Measurements from ENCODE around the gene GDNF.
"Not testable (repeated sequence)": the region's sequence is repeated elsewhere in the genome, so short reads cannot be mapped to it uniquely, and the experiment has no call there.

Gene GDNF
- 0 to 0.06 (median 0) reads per million in 9 experiments for total RNA-seq

- H3K9me3 Mint-ChIP-seq = no peaks in the 10 kb centered on the region
- peaks cover 10 to 22% of the 10 kb centered on the region in 2 donors for H3K4me1 Mint-ChIP-seq (ENCODE audit: low read depth in 2 of 2)
- DNase-seq (no peak), ATAC-seq (replicated peaks) (no peak)
- peaks cover 3% of the 10 kb centered on the region for H3K36me3 Mint-ChIP-seq (ENCODE audit: insufficient read depth)
- H3K27me3 Mint-ChIP-seq = peaks cover 83 to 92% of the 10 kb centered on the region in 2 donors
- peak within 1 kb of the TSS in 1 of 2 donors; percentile 45 for H3K4me3 Mint-ChIP-seq
- no peak within 1 kb of the TSS for H3K27ac Mint-ChIP-seq
These were observed at the start of gene GDNF for GRCh38 chr5:37839407-37840052. GDNF (minus strand) TSS chr5:37840041; CDS start chr5:37834796, 5,245 bp downstream.

- H3K4me3 Mint-ChIP-seq = no peak overlapping the region
- no peak for DNase-seq
- no peak for ATAC-seq (replicated peaks)
- no peaks in the 10 kb centered on the region for H3K4me1 Mint-ChIP-seq (ENCODE audit: low read depth in 2 of 2)
- H3K27ac Mint-ChIP-seq = no peak overlapping the region
- H3K27me3 Mint-ChIP-seq = peaks cover 5 to 36% of the 10 kb centered on the region in 2 donors
- no peaks in the 10 kb centered on the region for H3K36me3 Mint-ChIP-seq (ENCODE audit: insufficient read depth)
- H3K9me3 Mint-ChIP-seq = no peaks in the 10 kb centered on the region
These were observed 48.6 kb upstream of the GDNF start for GRCh38 chr5:37888476-37888875.

GRCh38 chr5:37886242-37886905 is 46.5 kb upstream of the GDNF start:
- peaks cover 5 to 45% of the 10 kb centered on the region in 2 donors for H3K27me3 Mint-ChIP-seq
- no peak overlapping the region for H3K4me3 Mint-ChIP-seq
- DNase-seq (no peak), ATAC-seq (replicated peaks) (no peak)
- no peak overlapping the region for H3K27ac Mint-ChIP-seq
- peaks cover 0 to 6% of the 10 kb centered on the region in 2 donors for H3K9me3 Mint-ChIP-seq
- H3K4me1 Mint-ChIP-seq (ENCODE audit: low read depth in 2 of 2) = no peaks in the 10 kb centered on the region
- no peaks in the 10 kb centered on the region for H3K36me3 Mint-ChIP-seq (ENCODE audit: insufficient read depth)

GRCh38 chr5:37882636-37883035 is 42.8 kb upstream of the GDNF start:
- no peaks in the 10 kb centered on the region for H3K4me1 Mint-ChIP-seq (ENCODE audit: low read depth in 2 of 2)

GRCh38 chr5:37881359-37881758 is 41.5 kb upstream of the GDNF start:
- no peak overlapping the region for H3K4me3 Mint-ChIP-seq
- no peak overlapping the region for H3K27ac Mint-ChIP-seq
- peaks cover 3 to 11% of the 10 kb centered on the region in 2 donors for H3K9me3 Mint-ChIP-seq
- peaks cover 5 to 38% of the 10 kb centered on the region in 2 donors for H3K27me3 Mint-ChIP-seq
- H3K4me1 Mint-ChIP-seq (ENCODE audit: low read depth in 2 of 2) = no peaks in the 10 kb centered on the region
- no peak for DNase-seq
- H3K36me3 Mint-ChIP-seq (ENCODE audit: insufficient read depth) = no peaks in the 10 kb centered on the region
- ATAC-seq (replicated peaks) = no peak

More at GRCh38 chr5:37882636-37883035, 42.8 kb upstream of the GDNF start:
- H3K9me3 Mint-ChIP-seq = peaks cover 3 to 11% of the 10 kb centered on the region in 2 donors
- H3K27ac Mint-ChIP-seq = no peak overlapping the region
- ATAC-seq (replicated peaks) = no peak
- no peak for DNase-seq
- H3K4me3 Mint-ChIP-seq = no peak overlapping the region
- peaks cover 5 to 38% of the 10 kb centered on the region in 2 donors for H3K27me3 Mint-ChIP-seq
- H3K36me3 Mint-ChIP-seq (ENCODE audit: insufficient read depth) = no peaks in the 10 kb centered on the region

- Mint-ChIP-seq H3K4me3 (no peak overlapping the region), H3K27me3 (peaks cover 0 to 24% of the 10 kb centered on the region in 2 donors), H3K4me1 (ENCODE audit: low read depth in 2 of 2) (no peaks in the 10 kb centered on the region), H3K36me3 (ENCODE audit: insufficient read depth) (no peaks in the 10 kb centered on the region), H3K9me3 (peaks cover 3 to 10% of the 10 kb centered on the region in 2 donors), H3K27ac (no peak overlapping the region)
- DNase-seq (no peak), ATAC-seq (replicated peaks) (no peak)
These were observed 37.1 kb upstream of the GDNF start for GRCh38 chr5:37876943-37877342.

GRCh38 chr5:37876245-37876644 is 36.4 kb upstream of the GDNF start:
- Mint-ChIP-seq H3K4me1 (ENCODE audit: low read depth in 2 of 2) (no peaks in the 10 kb centered on the region), H3K9me3 (peaks cover 3% of the 10 kb centered on the region in 2 donors), H3K27ac (no peak overlapping the region), H3K27me3 (peaks cover 0 to 17% of the 10 kb centered on the region in 2 donors), H3K36me3 (ENCODE audit: insufficient read depth) (no peaks in the 10 kb centered on the region), H3K4me3 (no peak overlapping the region)
- no peak for DNase-seq
- no peak for ATAC-seq (replicated peaks)

- no peaks in the 10 kb centered on the region for H3K4me1 Mint-ChIP-seq (ENCODE audit: low read depth in 2 of 2)
- no peaks in the 10 kb centered on the region for H3K36me3 Mint-ChIP-seq (ENCODE audit: insufficient read depth)
- no peak overlapping the region for H3K27ac Mint-ChIP-seq
- H3K9me3 Mint-ChIP-seq = peaks cover 0 to 3% of the 10 kb centered on the region in 2 donors
- ATAC-seq (replicated peaks) = no peak
- peaks cover 0 to 12% of the 10 kb centered on the region in 2 donors for H3K27me3 Mint-ChIP-seq
- DNase-seq = no peak
- no peak overlapping the region for H3K4me3 Mint-ChIP-seq
These were observed 35.4 kb upstream of the GDNF start for GRCh38 chr5:37875051-37875787.

- Mint-ChIP-seq H3K4me1 (ENCODE audit: low read depth in 2 of 2) (no peaks in the 10 kb centered on the region), H3K27ac (no peak overlapping the region), H3K36me3 (ENCODE audit: insufficient read depth) (no peaks in the 10 kb centered on the region), H3K9me3 (peaks cover 0 to 2% of the 10 kb centered on the region in 2 donors), H3K27me3 (peaks cover 2 to 4% of the 10 kb centered on the region in 2 donors), H3K4me3 (no peak overlapping the region)
- no peak for DNase-seq
- no peak for ATAC-seq (replicated peaks)
These were observed 34.1 kb upstream of the GDNF start for GRCh38 chr5:37873988-37874387.

- no peaks in the 10 kb centered on the region for H3K4me1 Mint-ChIP-seq (ENCODE audit: low read depth in 2 of 2)
- H3K36me3 Mint-ChIP-seq (ENCODE audit: insufficient read depth) = no peaks in the 10 kb centered on the region
- peaks cover 12 to 20% of the 10 kb centered on the region in 2 donors for H3K27me3 Mint-ChIP-seq
- no peak overlapping the region for H3K27ac Mint-ChIP-seq
- H3K4me3 Mint-ChIP-seq = no peak overlapping the region
- peaks cover 0 to 7% of the 10 kb centered on the region in 2 donors for H3K9me3 Mint-ChIP-seq
- ATAC-seq (replicated peaks) (no peak), DNase-seq (no peak)
These were observed 31.4 kb upstream of the GDNF start for GRCh38 chr5:37871023-37871815.

GRCh38 chr5:37869216-37869615 is 29.4 kb upstream of the GDNF start:
- DNase-seq = no peak
- Mint-ChIP-seq H3K27ac (no peak overlapping the region), H3K9me3 (peaks cover 0 to 7% of the 10 kb centered on the region in 2 donors), H3K36me3 (ENCODE audit: insufficient read depth) (no peaks in the 10 kb centered on the region), H3K27me3 (peaks cover 20 to 31% of the 10 kb centered on the region in 2 donors), H3K4me3 (no peak overlapping the region), H3K4me1 (ENCODE audit: low read depth in 2 of 2) (no peaks in the 10 kb centered on the region)
- no peak for ATAC-seq (replicated peaks)

GRCh38 chr5:37867654-37868053 is 27.8 kb upstream of the GDNF start:
- H3K27me3 Mint-ChIP-seq = peaks cover 28 to 42% of the 10 kb centered on the region in 2 donors
- ATAC-seq (replicated peaks) (no peak), DNase-seq (no peak)
- no peaks in the 10 kb centered on the region for H3K36me3 Mint-ChIP-seq (ENCODE audit: insufficient read depth)
- no peaks in the 10 kb centered on the region for H3K4me1 Mint-ChIP-seq (ENCODE audit: low read depth in 2 of 2)
- no peak overlapping the region for H3K4me3 Mint-ChIP-seq
- no peak overlapping the region for H3K27ac Mint-ChIP-seq
- peaks cover 1 to 7% of the 10 kb centered on the region in 2 donors for H3K9me3 Mint-ChIP-seq

- not testable (repeated sequence) for ATAC-seq (replicated peaks); H3K9me3 Mint-ChIP-seq; H3K27ac Mint-ChIP-seq; H3K36me3 Mint-ChIP-seq (ENCODE audit: insufficient read depth); DNase-seq; H3K4me3 Mint-ChIP-seq; H3K4me1 Mint-ChIP-seq (ENCODE audit: low read depth in 2 of 2)
- peaks cover 36 to 47% of the 10 kb centered on the region in 2 donors for H3K27me3 Mint-ChIP-seq
These were observed 23.1 kb upstream of the GDNF start for GRCh38 chr5:37862907-37863306.

All from effector memory CD8-positive, alpha-beta T cell (primary cell).